T-helper 1 cell treated with Interleukin-12 subunit alpha and Interleukin-12 subunit beta and Interleukin-4 antibody, amounts not matched to agents 30 μg/mL and 1 μg/mL, for 36 hours (primary cell): ENCODE measurements around the gene RINL.
"Not testable (repeated sequence)": the region's sequence is repeated elsewhere in the genome, so short reads cannot be mapped to it uniquely, and the experiment has no call there.

Source experiments
- H3K27ac Mint-ChIP-seq: one replicate; pipeline ENCODE4 v1.8.0; 2021; ENCODE audit warnings: mild to moderate bottlenecking, mixed read lengths
- H3K27me3 Mint-ChIP-seq: one replicate; pipeline ENCODE4 v1.8.0; 2021; ENCODE audit warnings: low read depth, mixed read lengths
- H3K36me3 Mint-ChIP-seq: one replicate; pipeline ENCODE4 v1.8.0; 2021; ENCODE audit warnings: low read depth, mixed read lengths
- H3K4me1 Mint-ChIP-seq: one replicate; pipeline ENCODE4 v1.8.0; 2021; ENCODE audit warnings: low read depth, mixed read lengths
- H3K4me3 Mint-ChIP-seq: one replicate; pipeline ENCODE4 v1.8.0; 2021; ENCODE audit warnings: mild to moderate bottlenecking, moderate library complexity, mixed read lengths
- H3K9me3 Mint-ChIP-seq: one replicate; pipeline ENCODE4 v1.8.0; 2021; ENCODE audit warnings: mixed read lengths

Gene RINL

GRCh38 chr19:38869836-38870607, 8.1 kb downstream of the RINL start:
- Mint-ChIP-seq H3K36me3 (peaks cover 20% of the 10 kb centered on the region), H3K9me3 (no peaks in the 10 kb centered on the region), H3K4me3 (peak overlapping the region; percentile 89), H3K4me1 (peaks cover 34% of the 10 kb centered on the region), H3K27me3 (no peaks in the 10 kb centered on the region), H3K27ac (peak overlapping the region; percentile 85)

- H3K27ac Mint-ChIP-seq: peak overlapping the region; percentile 85
- H3K4me3 Mint-ChIP-seq: peak overlapping the region; percentile 89
- peaks cover 41% of the 10 kb centered on the region for H3K4me1 Mint-ChIP-seq
- H3K36me3 Mint-ChIP-seq: peaks cover 28% of the 10 kb centered on the region
- H3K9me3 Mint-ChIP-seq: no peaks in the 10 kb centered on the region
- H3K27me3 Mint-ChIP-seq: no peaks in the 10 kb centered on the region
Measured at GRCh38 chr19:38869160-38869835, 8.8 kb downstream of the RINL start.

GRCh38 chr19:38868551-38868950, 9.5 kb downstream of the RINL start:
- peaks cover 43% of the 10 kb centered on the region for H3K4me1 Mint-ChIP-seq
- peak overlapping the region; percentile 41 for H3K27ac Mint-ChIP-seq
- no peaks in the 10 kb centered on the region for H3K27me3 Mint-ChIP-seq
- H3K9me3 Mint-ChIP-seq: no peaks in the 10 kb centered on the region
- H3K4me3 Mint-ChIP-seq: peak overlapping the region; percentile 89
- peaks cover 27% of the 10 kb centered on the region for H3K36me3 Mint-ChIP-seq

GRCh38 chr19:38867171-38867780, 10.8 kb downstream of the RINL start:
- peaks cover 47% of the 10 kb centered on the region for H3K4me1 Mint-ChIP-seq
- peaks cover 24% of the 10 kb centered on the region for H3K36me3 Mint-ChIP-seq
- H3K27me3 Mint-ChIP-seq: no peaks in the 10 kb centered on the region
- no peak overlapping the region for H3K27ac Mint-ChIP-seq
- no peak overlapping the region for H3K4me3 Mint-ChIP-seq
- no peaks in the 10 kb centered on the region for H3K9me3 Mint-ChIP-seq

- Mint-ChIP-seq H3K27ac (no peak overlapping the region), H3K9me3 (no peaks in the 10 kb centered on the region), H3K4me1 (peaks cover 35% of the 10 kb centered on the region), H3K4me3 (no peak overlapping the region), H3K36me3 (peaks cover 19% of the 10 kb centered on the region), H3K27me3 (no peaks in the 10 kb centered on the region)
Measured at GRCh38 chr19:38862321-38863059, 15.6 kb downstream of the RINL start.

GRCh38 chr19:38861368-38861767, 16.7 kb downstream of the RINL start:
- Mint-ChIP-seq H3K4me1 (peaks cover 44% of the 10 kb centered on the region), H3K27ac (no peak overlapping the region)

GRCh38 chr19:38859631-38860204, 18.4 kb downstream of the RINL start:
- H3K27me3 Mint-ChIP-seq, H3K36me3 Mint-ChIP-seq, H3K9me3 Mint-ChIP-seq, H3K4me3 Mint-ChIP-seq, H3K27ac Mint-ChIP-seq: not testable (repeated sequence)
- peaks cover 35% of the 10 kb centered on the region for H3K4me1 Mint-ChIP-seq

More at GRCh38 chr19:38861368-38861767, 16.7 kb downstream of the RINL start:
- H3K27me3 Mint-ChIP-seq: no peaks in the 10 kb centered on the region
- H3K36me3 Mint-ChIP-seq: peaks cover 19% of the 10 kb centered on the region
- H3K9me3 Mint-ChIP-seq: no peaks in the 10 kb centered on the region
- H3K4me3 Mint-ChIP-seq: no peak overlapping the region

- Mint-ChIP-seq H3K27ac (peak overlapping the region; percentile 84), H3K9me3 (no peaks in the 10 kb centered on the region), H3K4me1 (peaks cover 29% of the 10 kb centered on the region), H3K4me3 (no peak overlapping the region), H3K27me3 (no peaks in the 10 kb centered on the region), H3K36me3 (peaks cover 2% of the 10 kb centered on the region)
Measured at GRCh38 chr19:38856813-38857212, 21.3 kb downstream of the RINL start.

- peaks cover 32% of the 10 kb centered on the region for H3K4me1 Mint-ChIP-seq
- H3K27ac Mint-ChIP-seq, H3K27me3 Mint-ChIP-seq, H3K9me3 Mint-ChIP-seq, H3K4me3 Mint-ChIP-seq, H3K36me3 Mint-ChIP-seq: not testable (repeated sequence)
Measured at GRCh38 chr19:38855751-38856150, 22.3 kb downstream of the RINL start.

GRCh38 chr19:38854961-38855360, 23.1 kb downstream of the RINL start:
- H3K4me3 Mint-ChIP-seq, H3K36me3 Mint-ChIP-seq: not testable (repeated sequence)

GRCh38 chr19:38853214-38853613, 24.9 kb downstream of the RINL start:
- Mint-ChIP-seq H3K9me3 (no peaks in the 10 kb centered on the region), H3K27me3 (no peaks in the 10 kb centered on the region), H3K4me1 (peaks cover 37% of the 10 kb centered on the region), H3K27ac (peak overlapping the region; percentile 97), H3K4me3 (peak overlapping the region; percentile 94), H3K36me3 (peaks cover 11% of the 10 kb centered on the region)

More at GRCh38 chr19:38854961-38855360, 23.1 kb downstream of the RINL start:
- H3K27ac Mint-ChIP-seq, H3K27me3 Mint-ChIP-seq, H3K9me3 Mint-ChIP-seq: not testable (repeated sequence)
- H3K4me1 Mint-ChIP-seq: peaks cover 31% of the 10 kb centered on the region

- H3K36me3 Mint-ChIP-seq: peaks cover 16% of the 10 kb centered on the region
- H3K4me3 Mint-ChIP-seq: peak overlapping the region; percentile 94
- no peaks in the 10 kb centered on the region for H3K27me3 Mint-ChIP-seq
- H3K27ac Mint-ChIP-seq: peak overlapping the region; percentile 97
- H3K4me1 Mint-ChIP-seq: peaks cover 38% of the 10 kb centered on the region
- H3K9me3 Mint-ChIP-seq: no peaks in the 10 kb centered on the region
Measured at GRCh38 chr19:38852231-38853044, 25.6 kb downstream of the RINL start.

- peak overlapping the region; percentile 97 for H3K27ac Mint-ChIP-seq
- H3K4me1 Mint-ChIP-seq: peaks cover 36% of the 10 kb centered on the region
- H3K36me3 Mint-ChIP-seq: peaks cover 19% of the 10 kb centered on the region
- peak overlapping the region; percentile 88 for H3K4me3 Mint-ChIP-seq
- H3K27me3 Mint-ChIP-seq: no peaks in the 10 kb centered on the region
- H3K9me3 Mint-ChIP-seq: no peaks in the 10 kb centered on the region
Measured at GRCh38 chr19:38851622-38852230, 26.3 kb downstream of the RINL start.
